ENCODE results near the gene ATP6V1F. TPM values are rescaled to one million over a fixed set of nuclear protein-coding genes. Genes with fewer than 3 reads are reported as not detected.

The ATP6V1F gene
- total and polyA plus RNA-seq, 5 donors from 2014 or later, result 67.9 to 361 (median 331) TPM

DNA sequence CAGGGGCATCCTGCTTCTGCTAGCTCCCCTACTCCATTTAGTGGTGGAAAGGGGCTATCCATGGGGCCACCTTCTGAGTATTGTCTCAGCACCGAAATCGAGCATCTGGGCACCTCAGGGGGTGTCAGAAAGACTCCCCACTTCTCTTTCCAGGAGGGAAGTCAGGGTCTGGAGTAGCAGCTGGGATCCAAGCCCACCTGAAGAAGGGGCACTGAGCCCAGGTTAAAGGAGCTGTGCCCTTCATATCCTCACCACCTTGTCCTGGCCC is 29.8 kb upstream of the ATP6V1F start:
- Mint-ChIP-seq H3K27ac (no peak overlapping the region), H3K36me3 (no peaks in the 10 kb centered on the region), H3K9me3 (peaks cover 0 to 3% (median 0%) of the 10 kb centered on the region in 7 donors), H3K4me3 (no peak overlapping the region), H3K27me3 (peaks cover 59% of the 10 kb centered on the region), H3K4me1 (peaks cover 0 to 22% (median 3%) of the 10 kb centered on the region in 4 donors)
- Histone ChIP-seq H3K4me3 (ENCODE audit: low read depth, low read length) (no peak overlapping the region), H3K9me3 (ENCODE audit: control insufficient read depth in 2 of 2, low read length in 2 of 2) (no peaks in the 10 kb centered on the region), H3K27me3 (ENCODE audit: control insufficient read depth, insufficient read depth, low read length) (peaks cover 3% of the 10 kb centered on the region), H3K4me1 (ENCODE audit: control insufficient read depth, insufficient read depth, low read length, poor library complexity, severe bottlenecking) (peaks cover 26% of the 10 kb centered on the region), H3K36me3 (ENCODE audit: control insufficient read depth, insufficient read depth, low read length) (no peaks in the 10 kb centered on the region), H3K27ac (ENCODE audit: insufficient read depth, low read length, poor library complexity, severe bottlenecking) (no peak overlapping the region)
- ATAC-seq (ENCODE audit: low read depth in 2 of 2) (no peak), DNase-seq (no peak)

DNA sequence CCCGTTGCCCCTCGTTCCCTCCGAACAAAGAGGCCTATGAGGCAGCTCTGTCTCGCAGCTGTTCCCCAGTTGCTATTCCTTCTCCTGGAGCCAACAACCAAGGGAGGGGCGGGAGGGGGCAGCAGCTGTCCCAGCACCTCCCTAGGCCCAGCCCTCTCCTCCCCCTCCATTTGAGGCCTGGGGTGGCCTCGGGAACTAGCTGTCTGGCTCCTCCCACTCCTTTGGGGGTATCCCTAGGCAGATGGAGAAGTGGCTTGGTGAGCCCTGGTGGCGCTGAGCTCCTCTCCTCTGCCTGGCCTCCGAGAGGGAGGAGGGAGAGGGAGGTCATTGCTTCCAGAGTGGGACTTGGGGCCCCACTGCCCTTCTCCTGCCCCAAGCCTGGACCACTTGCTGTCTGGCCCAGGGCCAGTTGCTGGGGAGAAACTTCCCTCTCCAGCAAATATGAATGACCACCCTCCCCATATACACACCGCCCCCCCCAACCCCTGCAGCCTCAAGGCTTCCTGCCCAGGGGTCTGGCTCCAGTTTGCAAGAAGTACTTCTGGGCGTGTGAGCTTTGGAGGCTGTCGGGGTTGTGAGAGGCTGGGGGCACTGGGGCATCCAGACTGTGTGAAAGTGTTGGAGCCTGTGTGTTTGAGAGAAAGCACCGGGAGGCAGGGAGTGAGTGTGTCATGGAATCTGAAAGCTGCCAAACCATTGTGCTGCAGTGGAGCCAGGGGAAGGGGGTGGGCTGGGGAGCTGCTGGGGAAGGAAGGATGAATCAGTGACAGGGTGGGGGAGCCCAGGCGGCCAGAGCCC is 29.3 kb upstream of the ATP6V1F start:
- Mint-ChIP-seq H3K27me3 (peaks cover 54% of the 10 kb centered on the region), H3K4me1 (peaks cover 0 to 22% (median 3%) of the 10 kb centered on the region in 4 donors), H3K9me3 (peaks cover 0 to 3% (median 0%) of the 10 kb centered on the region in 7 donors), H3K36me3 (no peaks in the 10 kb centered on the region), H3K27ac (no peak overlapping the region), H3K4me3 (no peak overlapping the region)
- H3K36me3 ChIP-seq (ENCODE audit: control insufficient read depth, insufficient read depth, low read length), result no peaks in the 10 kb centered on the region
- ATAC-seq (ENCODE audit: low read depth in 2 of 2) (no peak), DNase-seq (no peak)
- peaks cover 2% of the 10 kb centered on the region for H3K27me3 ChIP-seq (ENCODE audit: control insufficient read depth, insufficient read depth, low read length)
- H3K27ac ChIP-seq (ENCODE audit: insufficient read depth, low read length, poor library complexity, severe bottlenecking), result no peak overlapping the region
- H3K4me3 ChIP-seq (ENCODE audit: low read depth, low read length), result no peak overlapping the region
- peaks cover 26% of the 10 kb centered on the region for H3K4me1 ChIP-seq (ENCODE audit: control insufficient read depth, insufficient read depth, low read length, poor library complexity, severe bottlenecking)
- H3K9me3 ChIP-seq (ENCODE audit: control insufficient read depth in 2 of 2, low read length in 2 of 2), result no peaks in the 10 kb centered on the region

DNA sequence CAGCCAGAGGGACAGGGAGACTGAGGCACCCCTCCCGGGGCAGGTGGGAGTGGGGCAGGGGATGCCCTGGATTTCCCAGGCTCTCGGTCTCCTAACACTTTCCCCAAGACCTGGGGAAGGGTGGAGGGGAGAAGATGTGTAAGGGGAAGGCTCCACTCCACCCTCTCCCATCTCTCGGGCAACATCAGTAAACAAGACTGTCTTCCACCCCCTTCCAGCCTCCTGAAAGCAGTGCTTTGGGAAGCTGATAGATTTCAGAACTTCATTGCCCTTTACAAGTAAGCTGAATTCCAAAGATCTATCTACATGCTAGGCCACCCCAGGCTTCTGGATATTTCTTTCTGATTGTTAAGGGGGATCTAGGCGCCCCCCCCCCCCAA is 28.7 kb upstream of the ATP6V1F start:
- H3K36me3 ChIP-seq (ENCODE audit: control insufficient read depth, insufficient read depth, low read length), result no peaks in the 10 kb centered on the region
- H3K9me3 ChIP-seq (ENCODE audit: control insufficient read depth in 2 of 2, low read length in 2 of 2), result no peaks in the 10 kb centered on the region
- Mint-ChIP-seq H3K4me3 (no peak overlapping the region), H3K27ac (no peak overlapping the region), H3K4me1 (peaks cover 0 to 22% (median 3%) of the 10 kb centered on the region in 4 donors), H3K27me3 (peaks cover 50% of the 10 kb centered on the region), H3K9me3 (peaks cover 0 to 3% (median 0%) of the 10 kb centered on the region in 7 donors), H3K36me3 (no peaks in the 10 kb centered on the region)
- DNase-seq, result no peak
- ATAC-seq (ENCODE audit: low read depth in 2 of 2), result no peak
- H3K4me3 ChIP-seq (ENCODE audit: low read depth, low read length), result no peak overlapping the region
- H3K4me1 ChIP-seq (ENCODE audit: control insufficient read depth, insufficient read depth, low read length, poor library complexity, severe bottlenecking), result peaks cover 26% of the 10 kb centered on the region
- no peak overlapping the region for H3K27ac ChIP-seq (ENCODE audit: insufficient read depth, low read length, poor library complexity, severe bottlenecking)
- peaks cover 2% of the 10 kb centered on the region for H3K27me3 ChIP-seq (ENCODE audit: control insufficient read depth, insufficient read depth, low read length)

DNA sequence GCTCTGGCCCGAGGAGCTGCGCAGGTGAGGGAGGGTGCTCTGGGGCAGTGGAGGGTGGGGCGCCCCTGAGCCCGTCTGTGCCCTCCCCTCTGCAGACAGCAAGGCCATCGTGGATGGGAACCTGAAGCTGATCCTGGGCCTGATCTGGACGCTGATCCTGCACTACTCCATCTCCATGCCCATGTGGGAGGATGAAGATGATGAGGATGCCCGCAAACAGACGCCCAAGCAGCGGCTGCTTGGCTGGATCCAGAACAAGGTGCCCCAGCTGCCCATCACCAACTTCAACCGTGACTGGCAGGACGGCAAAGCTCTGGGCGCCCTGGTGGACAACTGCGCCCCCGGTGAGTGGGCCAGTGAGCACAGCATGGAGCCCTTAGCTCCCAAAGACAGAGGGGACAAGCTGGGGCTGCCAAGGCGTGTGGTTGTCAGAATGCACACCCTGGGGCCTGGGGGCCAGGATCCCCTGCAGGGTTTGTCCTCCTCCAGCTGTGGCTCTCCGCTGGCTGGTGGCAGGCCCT is 27.4 kb upstream of the ATP6V1F start:
- H3K4me1 ChIP-seq (ENCODE audit: control insufficient read depth, insufficient read depth, low read length, poor library complexity, severe bottlenecking), result peaks cover 20% of the 10 kb centered on the region
- Mint-ChIP-seq H3K27me3 (peaks cover 41% of the 10 kb centered on the region), H3K9me3 (no peaks in the 10 kb centered on the region), H3K4me3 (no peak overlapping the region), H3K36me3 (no peaks in the 10 kb centered on the region), H3K4me1 (peaks cover 0 to 16% (median 3%) of the 10 kb centered on the region in 4 donors), H3K27ac (no peak overlapping the region)
- H3K36me3 ChIP-seq (ENCODE audit: control insufficient read depth, insufficient read depth, low read length), result no peaks in the 10 kb centered on the region
- no peaks in the 10 kb centered on the region for H3K9me3 ChIP-seq (ENCODE audit: control insufficient read depth in 2 of 2, low read length in 2 of 2)
- H3K27me3 ChIP-seq (ENCODE audit: control insufficient read depth, insufficient read depth, low read length), result no peaks in the 10 kb centered on the region
- no peak overlapping the region for H3K27ac ChIP-seq (ENCODE audit: insufficient read depth, low read length, poor library complexity, severe bottlenecking)
- no peak overlapping the region for H3K4me3 ChIP-seq (ENCODE audit: low read depth, low read length)
- DNase-seq, result no peak
- no peak for ATAC-seq (ENCODE audit: low read depth in 2 of 2)

DNA sequence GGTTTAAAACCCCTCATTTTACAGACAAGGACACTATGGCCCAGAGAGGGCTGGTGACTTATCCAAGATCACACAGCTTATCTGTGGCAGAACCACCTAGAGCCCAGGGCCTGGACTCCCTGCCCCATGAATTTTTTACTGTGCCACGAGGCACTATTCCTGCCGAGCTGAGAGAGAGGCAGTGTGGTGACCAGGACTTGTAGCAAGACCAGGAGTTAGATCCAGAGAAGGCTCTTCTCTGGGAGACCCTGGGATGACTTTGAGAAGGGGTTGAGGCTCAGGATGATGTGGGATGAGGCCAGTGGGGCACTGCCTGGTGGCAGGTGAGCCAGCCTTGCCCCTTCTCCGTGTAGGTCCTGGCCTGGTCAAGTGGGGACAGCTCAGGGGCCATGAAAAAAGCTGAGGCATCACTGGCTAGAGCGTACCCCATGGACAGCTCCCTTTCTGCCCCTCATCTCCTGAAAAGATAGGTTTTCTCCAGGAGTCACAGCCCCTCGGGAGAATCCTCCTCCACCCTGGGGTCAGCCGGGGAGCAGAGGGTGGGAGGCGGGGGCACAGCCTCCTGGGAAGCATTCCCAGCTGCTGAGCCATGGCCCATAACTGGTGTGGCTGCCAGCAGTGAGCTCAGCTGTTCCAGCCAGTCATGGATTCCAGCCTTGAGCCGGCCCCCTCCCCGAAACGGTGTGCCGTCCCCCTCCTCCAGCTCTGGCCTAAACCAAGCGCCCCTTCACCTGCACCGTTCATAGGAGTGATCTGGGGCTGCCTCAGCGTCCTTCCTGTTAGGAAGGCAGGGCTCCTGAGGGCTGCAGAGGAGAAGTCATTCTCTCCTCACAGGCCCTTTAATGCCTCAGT is 26.6 kb upstream of the ATP6V1F start:
- peaks cover 0 to 10% (median 0%) of the 10 kb centered on the region in 4 donors for H3K4me1 Mint-ChIP-seq
- H3K27me3 ChIP-seq (ENCODE audit: control insufficient read depth, insufficient read depth, low read length), result no peaks in the 10 kb centered on the region
- peaks cover 35% of the 10 kb centered on the region for H3K27me3 Mint-ChIP-seq
- H3K4me3 ChIP-seq (ENCODE audit: low read depth, low read length), result no peak overlapping the region
- no peak overlapping the region for H3K4me3 Mint-ChIP-seq
- no peaks in the 10 kb centered on the region for H3K36me3 ChIP-seq (ENCODE audit: control insufficient read depth, insufficient read depth, low read length)
- no peak overlapping the region for H3K27ac ChIP-seq (ENCODE audit: insufficient read depth, low read length, poor library complexity, severe bottlenecking)
- DNase-seq, result no peak
- ATAC-seq (ENCODE audit: low read depth in 2 of 2), result no peak
- H3K36me3 Mint-ChIP-seq, result no peaks in the 10 kb centered on the region
- peaks cover 13% of the 10 kb centered on the region for H3K4me1 ChIP-seq (ENCODE audit: control insufficient read depth, insufficient read depth, low read length, poor library complexity, severe bottlenecking)
- H3K9me3 Mint-ChIP-seq, result no peaks in the 10 kb centered on the region
- no peaks in the 10 kb centered on the region for H3K9me3 ChIP-seq (ENCODE audit: control insufficient read depth in 2 of 2, low read length in 2 of 2)
- no peak overlapping the region for H3K27ac Mint-ChIP-seq

DNA sequence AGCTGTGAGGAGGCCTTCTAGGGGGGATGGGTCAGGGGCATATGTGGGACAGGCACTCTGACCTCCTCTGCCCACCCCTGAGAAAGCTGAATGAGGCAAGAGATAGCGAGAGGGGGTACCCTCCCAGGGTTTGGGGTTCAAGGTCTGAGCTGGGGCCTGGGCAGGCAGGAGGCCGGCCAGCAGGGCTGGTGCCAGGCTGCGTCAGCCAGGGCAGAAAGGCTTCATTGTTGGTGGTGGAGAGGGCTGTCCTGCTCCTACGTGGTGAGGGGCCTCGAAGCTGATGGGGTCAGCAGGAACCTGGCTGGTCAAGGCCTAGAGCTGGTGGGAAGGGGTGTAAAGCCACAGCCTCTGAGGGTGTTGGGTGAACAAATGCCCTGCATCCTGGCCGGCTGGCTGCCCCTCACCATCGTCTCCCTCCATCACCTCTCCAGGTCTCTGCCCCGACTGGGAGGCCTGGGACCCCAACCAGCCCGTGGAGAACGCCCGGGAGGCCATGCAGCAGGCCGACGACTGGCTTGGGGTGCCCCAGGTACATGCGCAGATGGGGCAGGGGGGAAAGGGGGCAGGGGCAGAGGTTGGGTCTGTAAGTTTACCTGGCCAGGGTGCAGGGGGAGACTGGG is 25.8 kb upstream of the ATP6V1F start:
- no peak overlapping the region for H3K4me3 Mint-ChIP-seq

DNA sequence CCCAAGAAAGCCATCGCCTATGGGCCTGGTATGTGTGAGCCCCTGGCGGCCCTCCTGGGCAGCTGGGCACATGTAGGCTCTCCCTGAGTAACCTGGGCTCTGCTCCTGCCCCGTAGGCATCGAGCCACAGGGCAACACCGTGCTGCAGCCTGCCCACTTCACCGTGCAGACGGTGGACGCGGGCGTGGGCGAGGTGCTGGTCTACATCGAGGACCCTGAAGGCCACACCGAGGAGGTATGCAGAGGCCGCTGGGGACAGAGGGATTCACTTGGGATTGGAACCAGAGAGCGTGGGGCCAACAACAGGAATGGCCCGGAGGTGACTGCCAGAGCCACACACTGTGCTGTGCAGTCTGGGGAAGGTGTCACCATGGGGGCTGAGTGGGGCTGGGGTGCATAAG is 25.1 kb upstream of the ATP6V1F start:
- Mint-ChIP-seq H3K4me1 (peaks cover 0 to 3% (median 0%) of the 10 kb centered on the region in 4 donors), H3K27me3 (peaks cover 22% of the 10 kb centered on the region), H3K27ac (no peak overlapping the region), H3K4me3 (no peak overlapping the region), H3K36me3 (no peaks in the 10 kb centered on the region), H3K9me3 (no peaks in the 10 kb centered on the region)
- H3K27me3 ChIP-seq (ENCODE audit: control insufficient read depth, insufficient read depth, low read length), result no peaks in the 10 kb centered on the region
- H3K9me3 ChIP-seq (ENCODE audit: control insufficient read depth in 2 of 2, low read length in 2 of 2), result no peaks in the 10 kb centered on the region
- no peak for ATAC-seq (ENCODE audit: low read depth in 2 of 2)
- no peak for DNase-seq
- H3K27ac ChIP-seq (ENCODE audit: insufficient read depth, low read length, poor library complexity, severe bottlenecking), result no peak overlapping the region
- no peak overlapping the region for H3K4me3 ChIP-seq (ENCODE audit: low read depth, low read length)
- no peaks in the 10 kb centered on the region for H3K36me3 ChIP-seq (ENCODE audit: control insufficient read depth, insufficient read depth, low read length)
- peaks cover 3% of the 10 kb centered on the region for H3K4me1 ChIP-seq (ENCODE audit: control insufficient read depth, insufficient read depth, low read length, poor library complexity, severe bottlenecking)

More for the DNA sequence above, 25.8 kb upstream of the ATP6V1F start:
- no peaks in the 10 kb centered on the region for H3K36me3 Mint-ChIP-seq
- H3K36me3 ChIP-seq (ENCODE audit: control insufficient read depth, insufficient read depth, low read length), result no peaks in the 10 kb centered on the region
- H3K27ac Mint-ChIP-seq, result no peak overlapping the region
- H3K27ac ChIP-seq (ENCODE audit: insufficient read depth, low read length, poor library complexity, severe bottlenecking), result no peak overlapping the region
- no peaks in the 10 kb centered on the region for H3K9me3 Mint-ChIP-seq
- no peaks in the 10 kb centered on the region for H3K9me3 ChIP-seq (ENCODE audit: control insufficient read depth in 2 of 2, low read length in 2 of 2)
- no peak for ATAC-seq (ENCODE audit: low read depth in 2 of 2)
- H3K4me1 ChIP-seq (ENCODE audit: control insufficient read depth, insufficient read depth, low read length, poor library complexity, severe bottlenecking), result peaks cover 5% of the 10 kb centered on the region
- peaks cover 27% of the 10 kb centered on the region for H3K27me3 Mint-ChIP-seq
- H3K4me3 ChIP-seq (ENCODE audit: low read depth, low read length), result no peak overlapping the region
- no peak for DNase-seq
- no peaks in the 10 kb centered on the region for H3K27me3 ChIP-seq (ENCODE audit: control insufficient read depth, insufficient read depth, low read length)
- H3K4me1 Mint-ChIP-seq, result peaks cover 0 to 4% (median 0%) of the 10 kb centered on the region in 4 donors

All from CD4-positive, CD25-positive, alpha-beta regulatory T cell (primary cell).